Activated naive CD8-positive, alpha-beta T cell treated with anti-CD3 and anti-CD28 coated beads for 36 hours (primary cell): ENCODE results near the gene ACTC1. TPM values are rescaled to one million over a fixed set of nuclear protein-coding genes. Genes with fewer than 3 reads are reported as not detected.
"Not testable (repeated sequence)": the region's sequence is repeated elsewhere in the genome, so short reads cannot be mapped to it uniquely, and the experiment has no call there.

ENCODE experiments used
- DNase-seq: peaks from one replicate; pipeline ENCODE4 v3.0.0; 2021
- H3K27ac Mint-ChIP-seq: one replicate; pipeline ENCODE4 v1.8.0; 2022; ENCODE audit warnings: mild to moderate bottlenecking, moderate library complexity, mixed read lengths
- H3K27me3 Mint-ChIP-seq: one replicate; pipeline ENCODE4 v1.8.0; 2022; ENCODE audit warnings: mild to moderate bottlenecking, mixed read lengths
- H3K36me3 Mint-ChIP-seq: one replicate; pipeline ENCODE4 v1.8.0; 2021; ENCODE audit warnings: mild to moderate bottlenecking, mixed read lengths
- H3K4me1 Mint-ChIP-seq: one replicate; pipeline ENCODE4 v1.8.0; 2021; ENCODE audit warnings: mixed read lengths
- H3K4me3 Mint-ChIP-seq: one replicate; pipeline ENCODE4 v1.8.0; 2022; ENCODE audit warnings: mild to moderate bottlenecking, moderate library complexity, mixed read lengths
- H3K9me3 Mint-ChIP-seq: one replicate; pipeline ENCODE4 v1.8.0; 2022; ENCODE audit warnings: mixed read lengths
- total RNA-seq, 2 experiments: library from RNA; stranded (reverse); gene quantifications; one replicate each; pipeline ENCODE4 v1.2.3, GENCODE V29; 2021

ACTC1 gene
- total RNA-seq, 2 experiments from 2014 or later, result not detected

GRCh38 chr15:34808016-34808415 lies 12.7 kb upstream of the ACTC1 start:
- no peaks in the 10 kb centered on the region for H3K4me1 Mint-ChIP-seq
- peaks cover 31% of the 10 kb centered on the region for H3K27me3 Mint-ChIP-seq
- H3K27ac Mint-ChIP-seq, result no peak overlapping the region

DNA sequence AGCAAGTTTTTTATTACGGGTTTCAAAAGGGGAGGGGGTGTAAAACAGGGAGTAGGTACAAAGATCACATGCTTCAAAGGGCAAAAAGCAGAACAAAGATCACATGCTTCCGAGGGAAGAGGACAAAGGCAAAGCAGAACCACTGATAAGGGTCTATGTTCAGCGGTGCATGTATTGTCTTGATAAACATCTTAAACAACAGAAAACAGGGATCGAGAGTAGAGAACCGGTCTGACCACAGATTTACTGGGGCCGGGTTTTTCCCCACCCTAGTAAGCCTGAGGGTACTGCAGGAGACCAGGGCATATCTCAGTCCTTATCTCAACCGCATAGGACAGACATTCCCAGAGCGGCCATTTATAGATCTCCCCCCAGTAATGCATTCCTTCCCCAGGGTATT lies 11.9 kb upstream of the ACTC1 start:
- H3K4me1 Mint-ChIP-seq, H3K36me3 Mint-ChIP-seq, DNase-seq, H3K27ac Mint-ChIP-seq, H3K4me3 Mint-ChIP-seq, H3K9me3 Mint-ChIP-seq: not testable (repeated sequence)
- peaks cover 31% of the 10 kb centered on the region for H3K27me3 Mint-ChIP-seq

More at GRCh38 chr15:34808016-34808415, 12.7 kb upstream of the ACTC1 start:
- DNase-seq, result no peak
- no peaks in the 10 kb centered on the region for H3K36me3 Mint-ChIP-seq
- H3K9me3 Mint-ChIP-seq, result no peaks in the 10 kb centered on the region
- H3K4me3 Mint-ChIP-seq, result no peak overlapping the region

GRCh38 chr15:34804776-34805175 lies 9.4 kb upstream of the ACTC1 start:
- Mint-ChIP-seq H3K27ac (no peak overlapping the region), H3K36me3 (no peaks in the 10 kb centered on the region), H3K27me3 (peaks cover 34% of the 10 kb centered on the region), H3K4me3 (no peak overlapping the region), H3K4me1 (no peaks in the 10 kb centered on the region), H3K9me3 (no peaks in the 10 kb centered on the region)
- no peak for DNase-seq

- no peak overlapping the region for H3K27ac Mint-ChIP-seq
- H3K36me3 Mint-ChIP-seq, result no peaks in the 10 kb centered on the region
- no peaks in the 10 kb centered on the region for H3K9me3 Mint-ChIP-seq
- H3K4me3 Mint-ChIP-seq, result no peak overlapping the region
- no peak for DNase-seq
- H3K4me1 Mint-ChIP-seq, result no peaks in the 10 kb centered on the region
- H3K27me3 Mint-ChIP-seq, result peaks cover 34% of the 10 kb centered on the region
These were observed 8.8 kb upstream of the ACTC1 start for GRCh38 chr15:34804113-34804512.

DNA sequence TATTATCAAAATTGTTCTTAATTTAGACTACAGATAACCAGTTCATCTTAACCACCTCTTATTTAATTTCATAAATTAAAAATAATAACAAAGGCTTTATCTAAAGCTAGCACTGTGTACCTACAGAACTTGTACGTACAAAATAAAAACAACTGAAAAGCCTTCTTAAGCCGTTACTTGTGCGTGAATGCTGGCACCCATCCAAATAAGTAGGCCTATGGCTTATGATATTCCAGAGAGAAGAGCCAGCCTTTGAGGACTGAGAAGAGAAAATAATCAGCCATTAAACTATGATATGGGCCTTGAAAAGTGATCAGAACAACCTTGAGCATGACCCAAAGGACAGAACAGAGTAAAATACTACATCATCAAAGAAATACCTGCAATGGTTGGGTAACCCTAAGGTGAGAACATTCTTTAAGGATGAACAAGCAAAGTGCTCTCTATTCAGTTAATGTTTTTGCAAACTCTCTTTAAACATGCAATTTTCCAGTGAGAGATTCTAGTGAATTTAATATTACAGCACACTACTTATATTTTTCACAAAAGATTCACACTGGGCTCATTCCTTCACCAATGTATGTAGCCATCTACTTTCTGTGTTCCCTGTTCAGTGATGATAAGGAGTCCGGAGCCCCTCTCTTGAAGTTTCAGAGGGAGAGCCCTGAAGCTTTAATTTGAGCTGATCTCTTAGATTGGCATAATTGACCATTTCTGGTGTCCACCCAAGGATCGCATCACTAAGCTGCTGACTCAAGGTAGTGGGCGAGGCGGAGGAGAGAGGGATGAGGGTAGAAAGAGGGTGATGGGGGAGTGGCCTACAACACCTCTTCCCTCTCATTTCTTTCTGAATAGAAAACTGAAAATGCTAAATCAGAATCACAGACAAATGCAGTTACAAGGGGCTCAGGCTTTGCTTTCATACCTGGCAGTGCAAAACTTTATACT lies 7.7 kb upstream of the ACTC1 start:
- no peak for DNase-seq
- Mint-ChIP-seq H3K9me3 (no peaks in the 10 kb centered on the region), H3K27ac (no peak overlapping the region), H3K27me3 (peaks cover 26% of the 10 kb centered on the region), H3K4me1 (no peaks in the 10 kb centered on the region), H3K4me3 (no peak overlapping the region), H3K36me3 (no peaks in the 10 kb centered on the region)

DNA sequence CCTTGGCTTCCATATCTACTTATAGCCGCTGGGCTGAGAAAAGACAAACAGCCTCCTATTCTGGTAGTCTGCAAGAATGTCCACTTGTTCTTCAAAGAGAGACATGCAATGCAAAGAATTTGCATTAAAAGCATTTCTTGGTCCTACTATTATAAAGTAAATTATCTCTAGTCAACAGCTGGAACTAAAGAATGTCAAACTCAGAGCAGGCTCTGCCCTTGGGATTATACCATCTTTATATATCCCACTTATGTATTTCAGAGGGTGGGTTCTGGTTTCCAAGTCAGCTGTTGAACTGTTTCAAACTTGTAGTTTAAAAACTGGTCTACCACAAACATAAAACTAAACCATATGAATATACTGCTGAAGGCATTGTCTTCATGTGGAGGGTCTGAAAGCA lies 7.0 kb upstream of the ACTC1 start:
- no peak overlapping the region for H3K4me3 Mint-ChIP-seq
- peaks cover 32% of the 10 kb centered on the region for H3K27me3 Mint-ChIP-seq
- no peak for DNase-seq
- H3K36me3 Mint-ChIP-seq, result no peaks in the 10 kb centered on the region
- no peak overlapping the region for H3K27ac Mint-ChIP-seq
- H3K4me1 Mint-ChIP-seq, result no peaks in the 10 kb centered on the region
- no peaks in the 10 kb centered on the region for H3K9me3 Mint-ChIP-seq

DNA sequence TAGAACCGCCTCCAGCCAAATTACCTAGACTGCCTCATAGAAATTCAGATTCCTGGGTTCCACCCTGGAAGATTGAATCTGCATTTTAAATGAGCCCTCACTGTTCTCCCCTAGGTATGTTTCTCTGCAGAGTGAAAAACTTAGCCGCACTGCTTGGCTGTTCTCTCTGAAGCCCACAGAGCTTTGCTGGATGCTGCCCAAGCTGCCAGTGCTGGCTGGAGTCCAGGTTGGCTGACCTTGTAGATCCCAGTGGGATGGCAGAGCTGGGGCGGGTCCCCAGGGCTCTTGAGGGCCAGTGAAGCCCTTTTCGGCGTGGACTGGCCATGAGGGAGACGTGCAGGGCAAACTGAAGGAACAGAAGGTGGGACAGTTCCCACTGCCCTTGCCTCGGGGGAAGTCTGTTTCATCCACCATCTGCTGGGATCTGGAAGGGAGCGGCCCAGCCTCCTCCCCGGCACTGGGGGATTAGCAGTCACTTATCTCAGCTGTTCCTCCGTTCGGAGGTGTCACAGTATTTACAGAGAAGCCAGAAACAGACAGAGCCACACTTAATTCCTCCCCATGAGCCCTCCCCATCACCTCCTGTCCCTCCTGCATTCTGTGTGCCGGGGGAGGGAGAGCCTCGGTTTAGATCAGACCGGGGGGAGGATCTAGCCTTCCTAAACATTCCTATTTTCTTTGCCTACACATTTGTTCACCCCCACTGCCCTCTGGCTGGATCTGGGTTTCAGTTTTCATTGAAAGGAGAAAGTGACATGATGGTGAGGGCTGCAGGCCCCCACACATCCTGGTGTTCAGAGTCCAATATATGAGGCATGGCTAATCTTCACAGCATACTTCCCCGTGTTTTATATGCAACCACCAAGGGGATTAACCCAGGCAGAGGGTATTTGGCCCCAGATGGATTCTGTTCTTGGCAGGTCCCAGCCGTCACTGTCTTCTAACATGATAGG lies 4.1 kb upstream of the ACTC1 start:
- Mint-ChIP-seq H3K27me3 (peaks cover 56% of the 10 kb centered on the region), H3K36me3 (no peaks in the 10 kb centered on the region), H3K9me3 (no peaks in the 10 kb centered on the region), H3K27ac (no peak overlapping the region), H3K4me1 (no peaks in the 10 kb centered on the region), H3K4me3 (no peak overlapping the region)
- no peak for DNase-seq

DNA sequence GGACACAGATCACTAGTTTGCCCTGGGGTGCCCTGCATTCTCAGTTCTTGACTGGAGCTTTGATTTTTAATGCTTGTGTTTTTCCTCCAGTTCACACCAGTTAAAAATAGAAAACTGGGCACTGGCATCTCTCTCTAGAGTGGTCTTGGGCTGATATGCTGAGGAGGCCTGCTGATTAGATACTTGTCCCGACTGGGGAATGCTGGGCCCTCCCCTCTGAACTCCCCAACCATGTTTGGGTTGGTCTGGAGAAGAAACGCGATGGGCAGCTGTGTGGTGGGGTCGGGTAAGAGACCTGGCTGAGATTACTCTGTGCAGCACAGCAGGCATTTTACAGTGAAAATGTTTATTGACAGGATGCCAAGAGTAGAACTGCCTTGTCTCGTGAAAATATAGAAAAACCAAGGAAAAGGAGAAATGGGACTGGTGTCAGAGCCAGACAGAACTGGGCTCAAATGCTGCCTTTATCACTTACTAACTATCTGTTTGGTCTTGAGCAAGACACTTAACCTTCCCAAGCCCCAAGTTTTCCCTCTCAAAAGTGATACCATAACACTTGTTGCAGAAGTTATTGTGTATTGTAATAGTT lies 1.6 kb upstream of the ACTC1 start:
- H3K4me1 Mint-ChIP-seq, result no peaks in the 10 kb centered on the region
- peaks cover 73% of the 10 kb centered on the region for H3K27me3 Mint-ChIP-seq
- DNase-seq, result no peak
- no peak overlapping the region for H3K4me3 Mint-ChIP-seq
- no peaks in the 10 kb centered on the region for H3K36me3 Mint-ChIP-seq
- no peaks in the 10 kb centered on the region for H3K9me3 Mint-ChIP-seq
- H3K27ac Mint-ChIP-seq, result no peak overlapping the region

- Mint-ChIP-seq H3K4me3 (no peak overlapping the region), H3K27ac (no peak overlapping the region), H3K36me3 (no peaks in the 10 kb centered on the region), H3K9me3 (no peaks in the 10 kb centered on the region), H3K27me3 (peaks cover 65% of the 10 kb centered on the region), H3K4me1 (no peaks in the 10 kb centered on the region)
- no peak for DNase-seq
These were observed 651 bp downstream of the ACTC1 start for GRCh38 chr15:34794590-34795206.

- no peaks in the 10 kb centered on the region for H3K4me1 Mint-ChIP-seq
These were observed 1.4 kb downstream of the ACTC1 start for GRCh38 chr15:34793901-34794300.

GRCh38 chr15:34793071-34793470 lies 2.3 kb downstream of the ACTC1 start:
- Mint-ChIP-seq H3K4me3 (no peak overlapping the region), H3K4me1 (no peaks in the 10 kb centered on the region), H3K9me3 (no peaks in the 10 kb centered on the region), H3K27ac (no peak overlapping the region), H3K27me3 (peaks cover 62% of the 10 kb centered on the region), H3K36me3 (no peaks in the 10 kb centered on the region)
- DNase-seq, result no peak

More at GRCh38 chr15:34793901-34794300, 1.4 kb downstream of the ACTC1 start:
- Mint-ChIP-seq H3K27me3 (peaks cover 62% of the 10 kb centered on the region), H3K9me3 (no peaks in the 10 kb centered on the region), H3K36me3 (no peaks in the 10 kb centered on the region), H3K4me3 (no peak overlapping the region), H3K27ac (no peak overlapping the region)
- DNase-seq, result no peak

DNA sequence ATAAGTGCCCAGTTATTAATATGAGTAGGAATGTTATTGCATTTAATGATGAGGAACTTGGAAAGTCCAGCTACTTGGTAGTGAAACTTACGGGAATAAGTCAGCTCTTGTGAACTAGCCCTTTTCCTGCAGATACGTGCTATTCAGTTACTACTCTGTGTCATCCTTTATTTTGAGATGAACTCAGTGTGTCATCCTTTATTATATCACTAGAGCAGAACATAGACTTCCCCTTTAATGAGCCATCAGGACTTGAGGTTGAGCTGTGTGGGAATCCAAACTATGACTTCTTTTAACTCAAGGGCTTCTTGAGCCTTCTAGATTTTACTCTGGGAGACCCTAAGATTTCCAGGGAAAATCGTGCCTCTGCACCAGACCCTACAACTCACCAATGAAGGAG lies 3.6 kb downstream of the ACTC1 start:
- Mint-ChIP-seq H3K27ac (no peak overlapping the region), H3K36me3 (no peaks in the 10 kb centered on the region), H3K4me3 (no peak overlapping the region), H3K4me1 (no peaks in the 10 kb centered on the region), H3K9me3 (no peaks in the 10 kb centered on the region), H3K27me3 (peaks cover 52% of the 10 kb centered on the region)
- DNase-seq, result no peak

GRCh38 chr15:34790121-34790520 lies 5.2 kb downstream of the ACTC1 start:
- H3K27me3 Mint-ChIP-seq, result peaks cover 36% of the 10 kb centered on the region
- no peaks in the 10 kb centered on the region for H3K4me1 Mint-ChIP-seq
- H3K36me3 Mint-ChIP-seq, result no peaks in the 10 kb centered on the region

GRCh38 chr15:34789326-34789725 lies 6.0 kb downstream of the ACTC1 start:
- Mint-ChIP-seq H3K27ac (no peak overlapping the region), H3K36me3 (no peaks in the 10 kb centered on the region), H3K4me1 (no peaks in the 10 kb centered on the region), H3K27me3 (peaks cover 29% of the 10 kb centered on the region), H3K9me3 (no peaks in the 10 kb centered on the region), H3K4me3 (no peak overlapping the region)
- no peak for DNase-seq

More at GRCh38 chr15:34790121-34790520, 5.2 kb downstream of the ACTC1 start:
- Mint-ChIP-seq H3K27ac (no peak overlapping the region), H3K9me3 (no peaks in the 10 kb centered on the region), H3K4me3 (no peak overlapping the region)
- no peak for DNase-seq
